Breast epithelium (tissue), 3 donors: ENCODE results near the gene KCNE1.

Experiments used
- POLR2A ChIP-seq: fragments of 450-650 bp; IDR thresholded peaks from one replicate; pipeline ENCODE4 v1.6.1; 2016; ENCODE audit warnings: antibody characterized with exemption, mild to moderate bottlenecking, moderate library complexity
- POLR2AphosphoS5 ChIP-seq, 3 donors: sonication (generic); formaldehyde crosslinking; IDR thresholded peaks; one replicate each; pipeline ENCODE4 v1.6.1; 2017; ENCODE audit warnings: antibody characterized with exemption in 3 of 3

DNA sequence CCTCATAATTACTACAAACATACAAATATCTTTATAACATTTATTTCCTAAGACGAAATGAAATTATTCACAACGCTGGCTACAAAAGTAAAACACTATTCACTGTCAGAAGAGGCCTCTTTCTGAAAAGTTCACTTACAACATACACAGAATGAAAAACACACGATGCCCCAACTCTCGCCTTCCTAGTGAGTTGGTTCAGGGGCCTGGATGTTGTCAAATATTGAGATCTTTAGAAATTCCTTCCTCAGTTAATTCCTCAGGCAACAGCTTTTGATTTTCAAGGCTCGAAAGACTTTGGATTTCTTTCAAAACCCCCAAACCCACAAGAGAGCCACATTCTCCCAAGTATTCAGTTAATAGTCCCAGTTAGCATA, 14.2 kb upstream of the KCNE1 start:
- TF ChIP-seq POLR2AphosphoS5 (IDR thresholded peaks at IDR 0.05) = no peak
- TF ChIP-seq POLR2A = no peak
